ENCODE results near the gene EEF1AKMT2.

DNA sequence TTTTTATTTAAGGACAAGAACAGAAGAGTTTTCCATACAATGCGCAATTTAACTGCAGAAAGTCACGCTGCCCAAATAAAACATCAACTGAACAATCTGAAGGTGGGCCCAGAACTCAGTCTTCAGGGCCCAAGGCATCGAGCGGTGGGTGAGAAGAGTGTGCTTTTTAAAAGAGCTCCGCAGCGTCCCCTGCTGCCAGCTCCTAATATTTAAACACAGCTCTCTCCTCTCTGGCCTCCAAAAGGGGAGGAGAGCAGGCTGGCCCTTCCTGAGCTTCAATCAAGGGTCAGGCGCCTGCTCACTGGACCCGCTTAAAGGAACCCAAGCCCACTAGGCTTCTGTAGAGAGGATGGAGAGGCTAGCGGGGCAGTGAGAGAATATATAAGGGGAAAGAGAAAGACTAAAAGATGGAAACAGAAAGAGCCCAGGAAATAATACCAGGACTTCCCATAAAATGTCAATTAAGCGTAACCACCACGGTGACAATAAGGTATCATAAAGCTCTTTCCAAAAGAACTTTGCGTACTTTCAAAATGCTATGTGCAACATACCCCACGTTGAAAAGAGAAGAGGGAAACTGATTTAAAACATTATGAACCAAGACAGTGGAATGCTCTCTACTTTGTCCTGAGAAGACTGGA is 50.3 kb downstream of the EEF1AKMT2 start:
- TF ChIP-seq, protein P1, sequence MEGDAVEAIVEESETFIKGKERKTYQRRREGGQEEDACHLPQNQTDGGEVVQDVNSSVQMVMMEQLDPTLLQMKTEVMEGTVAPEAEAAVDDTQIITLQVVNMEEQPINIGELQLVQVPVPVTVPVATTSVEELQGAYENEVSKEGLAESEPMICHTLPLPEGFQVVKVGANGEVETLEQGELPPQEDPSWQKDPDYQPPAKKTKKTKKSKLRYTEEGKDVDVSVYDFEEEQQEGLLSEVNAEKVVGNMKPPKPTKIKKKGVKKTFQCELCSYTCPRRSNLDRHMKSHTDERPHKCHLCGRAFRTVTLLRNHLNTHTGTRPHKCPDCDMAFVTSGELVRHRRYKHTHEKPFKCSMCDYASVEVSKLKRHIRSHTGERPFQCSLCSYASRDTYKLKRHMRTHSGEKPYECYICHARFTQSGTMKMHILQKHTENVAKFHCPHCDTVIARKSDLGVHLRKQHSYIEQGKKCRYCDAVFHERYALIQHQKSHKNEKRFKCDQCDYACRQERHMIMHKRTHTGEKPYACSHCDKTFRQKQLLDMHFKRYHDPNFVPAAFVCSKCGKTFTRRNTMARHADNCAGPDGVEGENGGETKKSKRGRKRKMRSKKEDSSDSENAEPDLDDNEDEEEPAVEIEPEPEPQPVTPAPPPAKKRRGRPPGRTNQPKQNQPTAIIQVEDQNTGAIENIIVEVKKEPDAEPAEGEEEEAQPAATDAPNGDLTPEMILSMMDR (conservative IDR thresholded peaks at IDR 0.05): peak; percentile 96
- no peak for TF ChIP-seq ZFX (IDR thresholded peaks at IDR 0.05)
